WTC11 (cell line): ENCODE data around the gene MTA1. TPM values are rescaled to one million over a fixed set of nuclear protein-coding genes. Genes with fewer than 3 reads are reported as not detected.

Experiments
- ATAC-seq: fragments of 200-7000 bp; cut with Tn5 transposase; 2 replicates; pipeline ENCODE4 v1.10.0; 2021; ENCODE audit warnings: mild to moderate bottlenecking, moderate library complexity
- CTCF ChIA-PET: fragments of 300-600 bp; sonication (Branson Sonifier 250); formaldehyde crosslinking; loops from one replicate; lab custom pipeline; 2021; ENCODE audit warnings: antibody characterized with exemption; lab: Charles Lee
- POLR2A ChIA-PET: fragments of 350-600 bp; sonication (Branson Sonifier 250); formaldehyde crosslinking; loops from one replicate; lab custom pipeline; 2021; ENCODE audit warnings: antibody characterized with exemption; lab: Charles Lee
- DNase-seq: peaks from one replicate; pipeline ENCODE4 v3.0.0; 2021; ENCODE audit warnings: low spot score
- H3K27ac Mint-ChIP-seq: 2 replicates; pipeline ENCODE4 v1.8.0; 2021; ENCODE audit warnings: mixed read lengths
- H3K27me3 Mint-ChIP-seq: 2 replicates; pipeline ENCODE4 v1.8.0; 2021; ENCODE audit warnings: low read depth, mild to moderate bottlenecking, moderate library complexity, mixed read lengths
- H3K36me3 Mint-ChIP-seq: 2 replicates; pipeline ENCODE4 v1.8.0; 2021; ENCODE audit warnings: mixed read lengths
- H3K4me1 Mint-ChIP-seq: 2 replicates; pipeline ENCODE4 v1.8.0; 2022; ENCODE audit warnings: mixed read lengths
- H3K4me3 Mint-ChIP-seq: 2 replicates; pipeline ENCODE4 v1.8.0; 2021; ENCODE audit warnings: mild to moderate bottlenecking, moderate library complexity, mixed read lengths
- H3K9me3 Mint-ChIP-seq: 2 replicates; pipeline ENCODE4 v1.8.0; 2021; ENCODE audit warnings: mixed read lengths
- AR ChIP-seq: fragments of 250-450 bp; sonication (Bioruptor Pico); IDR thresholded peaks from 2 replicates; pipeline ENCODE4 v1.9.0; 2021; ENCODE audit warnings: mild to moderate bottlenecking
- ARID4B ChIP-seq: sonication (generic); formaldehyde crosslinking; IDR thresholded peaks from 2 replicates; pipeline ENCODE4 v1.8.0; 2023; ENCODE audit warnings: missing genetic modification reagents, mild to moderate bottlenecking, borderline replicate concordance
- ATF6 ChIP-seq: sonication (generic); formaldehyde crosslinking; IDR thresholded peaks from 2 replicates; pipeline ENCODE4 v1.8.1; 2023; ENCODE audit warnings: mild to moderate bottlenecking, missing genetic modification reagents
- ETV6 ChIP-seq: sonication (generic); formaldehyde crosslinking; IDR thresholded peaks from 2 replicates; pipeline ENCODE4 v1.8.1; 2022; ENCODE audit warnings: mild to moderate bottlenecking, missing genetic modification reagents
- FOXK1 ChIP-seq: sonication (generic); formaldehyde crosslinking; IDR thresholded peaks from 2 replicates; pipeline ENCODE4 v1.8.0; 2022; ENCODE audit warnings: mild to moderate bottlenecking, moderate library complexity, missing genetic modification reagents
- GRHL2 ChIP-seq: fragments of 250-450 bp; sonication (Bioruptor Pico); IDR thresholded peaks from 2 replicates; pipeline ENCODE4 v1.8.0; 2022; ENCODE audit warnings: mild to moderate bottlenecking, moderate library complexity; ENCODE audit not compliant: insufficient replicate concordance, severe bottlenecking
- NR2C2 ChIP-seq: sonication (generic); formaldehyde crosslinking; IDR thresholded peaks from 2 replicates; pipeline ENCODE4 v1.8.0; 2022; ENCODE audit warnings: mild to moderate bottlenecking, missing genetic modification reagents
- NR3C1 ChIP-seq: sonication (generic); formaldehyde crosslinking; conservative IDR thresholded peaks from 2 replicates; pipeline ENCODE4 v1.8.1; 2023; ENCODE audit warnings: low read depth, mild to moderate bottlenecking, missing genetic modification reagents
- RELA ChIP-seq: sonication (generic); formaldehyde crosslinking; IDR thresholded peaks from 2 replicates; pipeline ENCODE4 v1.8.1; 2022; ENCODE audit warnings: missing genetic modification reagents, mild to moderate bottlenecking, borderline replicate concordance
- SMAD3 ChIP-seq: sonication (generic); formaldehyde crosslinking; IDR thresholded peaks from 2 replicates; pipeline ENCODE4 v1.8.0; 2022; ENCODE audit warnings: missing genetic modification reagents, mild to moderate bottlenecking, borderline replicate concordance
- ZNF423 ChIP-seq: fragments of 250-450 bp; sonication (Bioruptor Pico); IDR thresholded peaks from 2 replicates; pipeline ENCODE4 v2.1.2; 2022; ENCODE audit warnings: mild to moderate bottlenecking, moderate library complexity
- ZNF425 ChIP-seq: fragments of 250-450 bp; sonication (Bioruptor Pico); conservative IDR thresholded peaks from 2 replicates; pipeline ENCODE4 v1.9.0; 2021; ENCODE audit warnings: mild to moderate bottlenecking
- total RNA-seq: library from RNA; stranded (reverse); gene quantifications from 3 replicates; pipeline ENCODE4 v1.2.3, GENCODE V29; 2021
- TF ChIP-seq, protein P1 (sequence below): sonication (generic); formaldehyde crosslinking; IDR thresholded peaks from 2 replicates; pipeline ENCODE4 v1.8.0; 2023; ENCODE audit warnings: missing genetic modification reagents
- TF ChIP-seq, protein P2 (sequence below): fragments of 250-450 bp; sonication (Bioruptor Pico); IDR thresholded peaks from 2 replicates; pipeline ENCODE4 v1.8.0; 2021; ENCODE audit warnings: mild to moderate bottlenecking
- TF ChIP-seq, protein P3 (sequence below): sonication (generic); formaldehyde crosslinking; IDR thresholded peaks from 2 replicates; pipeline ENCODE4 v1.8.0; 2022; ENCODE audit warnings: mild to moderate bottlenecking, missing genetic modification reagents
- TF ChIP-seq, protein P4 (sequence below): sonication (generic); formaldehyde crosslinking; IDR thresholded peaks from 2 replicates; pipeline ENCODE4 v1.8.1; 2022; ENCODE audit warnings: missing genetic modification reagents, borderline replicate concordance
- TF ChIP-seq, protein P5 (sequence below): fragments of 250-450 bp; sonication (Bioruptor Pico); IDR thresholded peaks from 2 replicates; pipeline ENCODE4 v1.9.0; 2021; ENCODE audit warnings: moderate library complexity, mild to moderate bottlenecking, inconsistent platforms, borderline replicate concordance

Gene MTA1
- total RNA-seq, 1 experiment from 2014 or later, result 279 TPM

DNA sequence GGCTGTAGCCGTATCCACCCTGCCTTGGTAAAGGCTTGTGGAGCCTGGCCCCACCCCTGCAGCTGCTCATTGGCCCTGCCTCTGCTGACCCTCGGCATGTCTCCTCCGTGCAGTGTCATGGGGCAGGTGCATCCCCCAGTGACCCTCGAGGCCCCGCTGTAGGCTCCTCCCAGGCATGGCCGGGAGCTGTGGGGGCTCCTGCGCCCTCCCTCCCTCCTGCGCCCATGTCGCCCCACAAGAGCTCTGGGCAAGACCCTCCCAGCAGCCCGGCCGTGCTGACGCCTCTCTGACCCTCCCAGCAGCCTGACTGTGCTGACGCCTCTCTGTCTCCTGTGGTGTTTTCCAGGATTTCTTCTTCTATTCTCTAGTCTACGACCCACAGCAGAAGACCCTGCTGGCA, 34.2 kb downstream of the MTA1 start:
- H3K27me3 Mint-ChIP-seq, result no peaks in the 10 kb centered on the region
- ChIA-PET POLR2A (no interaction called here), CTCF (interaction anchor here (1.1 to 2.9 kb wide), 2 partner anchors 17 to 27 kb away, joined by 4 to 9 read pairs; no protein-coding TSS in a partner anchor)
- no peak for DNase-seq
- H3K36me3 Mint-ChIP-seq, result peaks cover 33% of the 10 kb centered on the region
- H3K27ac Mint-ChIP-seq, result no peak overlapping the region
- H3K4me1 Mint-ChIP-seq, result no peaks in the 10 kb centered on the region
- no peak overlapping the region for H3K4me3 Mint-ChIP-seq
- no peaks in the 10 kb centered on the region for H3K9me3 Mint-ChIP-seq
- no peak for ATAC-seq
- TF ChIP-seq, protein P1, sequence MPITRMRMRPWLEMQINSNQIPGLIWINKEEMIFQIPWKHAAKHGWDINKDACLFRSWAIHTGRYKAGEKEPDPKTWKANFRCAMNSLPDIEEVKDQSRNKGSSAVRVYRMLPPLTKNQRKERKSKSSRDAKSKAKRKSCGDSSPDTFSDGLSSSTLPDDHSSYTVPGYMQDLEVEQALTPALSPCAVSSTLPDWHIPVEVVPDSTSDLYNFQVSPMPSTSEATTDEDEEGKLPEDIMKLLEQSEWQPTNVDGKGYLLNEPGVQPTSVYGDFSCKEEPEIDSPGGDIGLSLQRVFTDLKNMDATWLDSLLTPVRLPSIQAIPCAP (CRISPR knock-in tag), result no peak
- TF ChIP-seq NR3C1 (no peak), ARID4B (CRISPR knock-in tag) (no peak), AR (no peak), ATF6 (no peak), ETV6 (CRISPR knock-in tag) (no peak), GRHL2 (CRISPR knock-in tag) (no peak), ZNF423 (CRISPR knock-in tag) (no peak), ZNF425 (no peak), FOXK1 (no peak), RELA (no peak), SMAD3 (CRISPR knock-in tag) (no peak), NR2C2 (CRISPR knock-in tag) (no peak)
- TF ChIP-seq, protein P2, sequence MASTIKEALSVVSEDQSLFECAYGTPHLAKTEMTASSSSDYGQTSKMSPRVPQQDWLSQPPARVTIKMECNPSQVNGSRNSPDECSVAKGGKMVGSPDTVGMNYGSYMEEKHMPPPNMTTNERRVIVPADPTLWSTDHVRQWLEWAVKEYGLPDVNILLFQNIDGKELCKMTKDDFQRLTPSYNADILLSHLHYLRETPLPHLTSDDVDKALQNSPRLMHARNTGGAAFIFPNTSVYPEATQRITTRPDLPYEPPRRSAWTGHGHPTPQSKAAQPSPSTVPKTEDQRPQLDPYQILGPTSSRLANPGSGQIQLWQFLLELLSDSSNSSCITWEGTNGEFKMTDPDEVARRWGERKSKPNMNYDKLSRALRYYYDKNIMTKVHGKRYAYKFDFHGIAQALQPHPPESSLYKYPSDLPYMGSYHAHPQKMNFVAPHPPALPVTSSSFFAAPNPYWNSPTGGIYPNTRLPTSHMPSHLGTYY, result no peak
- TF ChIP-seq, protein P3, sequence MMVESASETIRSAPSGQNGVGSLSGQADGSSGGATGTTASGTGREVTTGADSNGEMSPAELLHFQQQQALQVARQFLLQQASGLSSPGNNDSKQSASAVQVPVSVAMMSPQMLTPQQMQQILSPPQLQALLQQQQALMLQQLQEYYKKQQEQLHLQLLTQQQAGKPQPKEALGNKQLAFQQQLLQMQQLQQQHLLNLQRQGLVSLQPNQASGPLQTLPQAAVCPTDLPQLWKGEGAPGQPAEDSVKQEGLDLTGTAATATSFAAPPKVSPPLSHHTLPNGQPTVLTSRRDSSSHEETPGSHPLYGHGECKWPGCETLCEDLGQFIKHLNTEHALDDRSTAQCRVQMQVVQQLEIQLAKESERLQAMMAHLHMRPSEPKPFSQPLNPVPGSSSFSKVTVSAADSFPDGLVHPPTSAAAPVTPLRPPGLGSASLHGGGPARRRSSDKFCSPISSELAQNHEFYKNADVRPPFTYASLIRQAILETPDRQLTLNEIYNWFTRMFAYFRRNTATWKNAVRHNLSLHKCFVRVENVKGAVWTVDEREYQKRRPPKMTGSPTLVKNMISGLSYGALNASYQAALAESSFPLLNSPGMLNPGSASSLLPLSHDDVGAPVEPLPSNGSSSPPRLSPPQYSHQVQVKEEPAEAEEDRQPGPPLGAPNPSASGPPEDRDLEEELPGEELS (CRISPR knock-in tag), result no peak
- TF ChIP-seq, protein P4, sequence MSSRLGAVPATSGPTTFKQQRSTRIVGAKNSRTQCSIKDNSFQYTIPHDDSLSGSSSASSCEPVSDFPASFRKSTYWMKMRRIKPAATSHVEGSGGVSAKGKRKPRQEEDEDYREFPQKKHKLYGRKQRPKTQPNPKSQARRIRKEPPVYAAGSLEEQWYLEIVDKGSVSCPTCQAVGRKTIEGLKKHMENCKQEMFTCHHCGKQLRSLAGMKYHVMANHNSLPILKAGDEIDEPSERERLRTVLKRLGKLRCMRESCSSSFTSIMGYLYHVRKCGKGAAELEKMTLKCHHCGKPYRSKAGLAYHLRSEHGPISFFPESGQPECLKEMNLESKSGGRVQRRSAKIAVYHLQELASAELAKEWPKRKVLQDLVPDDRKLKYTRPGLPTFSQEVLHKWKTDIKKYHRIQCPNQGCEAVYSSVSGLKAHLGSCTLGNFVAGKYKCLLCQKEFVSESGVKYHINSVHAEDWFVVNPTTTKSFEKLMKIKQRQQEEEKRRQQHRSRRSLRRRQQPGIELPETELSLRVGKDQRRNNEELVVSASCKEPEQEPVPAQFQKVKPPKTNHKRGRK (CRISPR knock-in tag), result no peak
- TF ChIP-seq, protein P5, sequence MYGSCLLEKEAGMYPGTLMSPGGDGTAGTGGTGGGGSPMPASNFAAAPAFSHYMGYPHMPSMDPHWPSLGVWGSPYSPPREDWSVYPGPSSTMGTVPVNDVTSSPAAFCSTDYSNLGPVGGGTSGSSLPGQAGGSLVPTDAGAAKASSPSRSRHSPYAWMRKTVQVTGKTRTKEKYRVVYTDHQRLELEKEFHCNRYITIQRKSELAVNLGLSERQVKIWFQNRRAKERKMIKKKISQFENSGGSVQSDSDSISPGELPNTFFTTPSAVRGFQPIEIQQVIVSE, result no peak
